ES-I3 (cell line): Measurements from ENCODE around the gene LENG1.
A peak's percentile ranks its signal among the peaks of the same experiment; 100 is the strongest.

Experiments used
- H3K36me3 ChIP-seq: 2 replicates; pipeline ENCODE4 v1.6.1; 2013; ENCODE audit warnings: mild to moderate bottlenecking, low read length, control low read depth, moderate library complexity; ENCODE audit not compliant: insufficient read depth
- H3K4me1 ChIP-seq: 2 replicates; pipeline ENCODE4 v1.6.1; 2013; ENCODE audit warnings: mild to moderate bottlenecking, control low read depth, low read length; ENCODE audit not compliant: insufficient read depth
- H3K9ac ChIP-seq: 2 replicates; pipeline ENCODE4 v1.6.1; 2013; ENCODE audit warnings: low read depth, mild to moderate bottlenecking, low read length, moderate library complexity
- H3K9me3 ChIP-seq: 2 replicates; pipeline ENCODE4 v1.6.1; 2013; ENCODE audit warnings: mild to moderate bottlenecking, low read length, moderate library complexity; ENCODE audit not compliant: control insufficient read depth, insufficient read depth

Gene LENG1

DNA sequence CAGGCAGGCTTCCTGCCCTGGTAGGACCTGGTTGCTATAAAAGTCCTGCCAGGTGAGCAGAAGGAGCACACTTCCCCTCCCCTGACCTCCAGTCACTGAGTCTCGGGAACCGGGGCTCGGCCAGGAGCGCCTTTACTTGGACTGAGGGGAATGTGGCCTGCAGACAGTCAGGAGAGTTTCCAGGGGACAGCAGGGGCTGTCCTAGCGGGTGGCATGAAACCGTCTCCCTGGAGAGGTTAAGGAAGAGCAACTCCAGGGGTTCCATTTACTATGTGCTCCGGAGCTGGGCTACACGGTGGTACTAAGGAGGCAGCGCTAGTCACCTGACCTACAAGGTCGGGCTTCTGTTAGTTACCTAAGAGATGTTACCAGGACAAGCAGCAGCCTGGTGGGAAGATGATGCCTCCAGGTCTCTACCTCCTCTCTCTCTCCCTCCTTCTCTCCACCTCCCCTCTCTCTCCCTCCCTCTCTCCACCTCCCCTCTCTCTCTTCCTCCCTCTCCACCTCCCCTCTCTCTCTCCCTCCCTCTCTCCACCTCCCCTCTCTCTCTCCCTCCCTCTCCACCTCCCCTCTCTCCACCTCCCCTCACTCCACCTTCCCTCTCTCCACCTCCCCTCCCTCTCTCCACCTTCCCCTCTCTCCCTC, 26.1 kb downstream of the LENG1 start:
- Histone ChIP-seq H3K9ac (no peak overlapping the region), H3K9me3 (no peaks in the 10 kb centered on the region), H3K36me3 (no peaks in the 10 kb centered on the region; the same call in none of the 2 replicates), H3K4me1 (no peaks in the 10 kb centered on the region)

DNA sequence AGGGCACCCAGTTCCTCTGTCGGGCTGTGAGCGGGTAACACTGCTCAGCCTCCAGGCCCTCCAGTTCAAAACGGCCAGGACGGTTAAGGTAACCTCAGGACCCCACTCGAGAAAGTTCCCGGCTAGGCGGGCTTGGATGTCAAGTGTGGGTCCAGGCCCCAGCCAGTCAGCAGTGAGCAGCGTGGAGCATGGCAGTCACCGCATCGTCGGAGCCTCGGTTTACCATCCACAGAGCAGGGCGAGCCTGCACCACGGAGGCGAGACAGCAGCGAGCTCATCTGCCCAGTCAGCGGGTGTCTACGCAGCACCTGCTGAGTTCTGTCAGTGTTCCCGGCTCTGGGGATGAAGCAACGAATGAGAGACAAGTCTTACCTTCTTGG, 29.9 kb downstream of the LENG1 start:
- no peaks in the 10 kb centered on the region for H3K9me3 ChIP-seq
- H3K4me1 ChIP-seq: no peaks in the 10 kb centered on the region
- peaks cover 4% of the 10 kb centered on the region for H3K36me3 ChIP-seq
- no peak overlapping the region for H3K9ac ChIP-seq

DNA sequence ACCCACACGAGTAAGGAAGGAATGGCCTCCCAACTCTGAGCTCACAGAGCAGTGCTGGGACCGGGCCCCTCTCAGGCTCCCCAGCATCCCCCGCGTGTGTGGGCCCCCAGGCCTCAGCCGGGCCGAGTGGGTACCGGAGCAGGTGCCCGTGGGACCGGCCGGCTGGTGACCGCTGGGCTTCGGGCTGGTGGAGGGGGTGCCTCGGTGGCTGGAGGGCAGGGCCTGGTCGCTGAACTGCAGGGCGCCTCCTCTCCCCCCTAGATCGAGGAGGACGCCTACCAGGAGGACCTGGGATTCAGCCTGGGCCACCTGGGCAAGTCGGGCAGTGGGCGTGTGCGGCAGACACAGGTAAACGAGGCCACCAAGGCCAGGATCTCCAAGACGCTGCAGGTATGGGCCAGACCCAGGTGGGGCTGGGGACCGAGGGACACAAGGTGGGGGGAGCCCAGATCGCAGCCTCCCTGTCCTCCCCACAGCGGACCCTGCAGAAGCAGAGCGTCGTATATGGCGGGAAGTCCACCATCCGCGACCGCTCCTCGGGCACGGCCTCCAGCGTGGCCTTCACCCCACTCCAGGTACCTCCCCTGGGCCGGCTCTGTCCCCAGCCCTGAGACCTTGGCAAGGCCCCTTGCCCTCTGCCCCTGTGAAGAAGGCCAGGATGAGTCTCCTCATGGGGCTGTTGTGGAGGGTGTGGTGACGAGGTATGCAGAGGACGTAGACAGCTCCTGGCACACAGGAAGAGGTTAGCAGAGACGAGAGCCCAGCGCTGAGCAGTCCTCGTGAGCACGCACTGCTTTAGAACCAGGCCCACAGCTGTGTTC, 30.5 kb downstream of the LENG1 start:
- H3K4me1 ChIP-seq: no peaks in the 10 kb centered on the region
- H3K9me3 ChIP-seq: no peaks in the 10 kb centered on the region
- H3K36me3 ChIP-seq: peaks cover 9% of the 10 kb centered on the region
- H3K9ac ChIP-seq: no peak overlapping the region

DNA sequence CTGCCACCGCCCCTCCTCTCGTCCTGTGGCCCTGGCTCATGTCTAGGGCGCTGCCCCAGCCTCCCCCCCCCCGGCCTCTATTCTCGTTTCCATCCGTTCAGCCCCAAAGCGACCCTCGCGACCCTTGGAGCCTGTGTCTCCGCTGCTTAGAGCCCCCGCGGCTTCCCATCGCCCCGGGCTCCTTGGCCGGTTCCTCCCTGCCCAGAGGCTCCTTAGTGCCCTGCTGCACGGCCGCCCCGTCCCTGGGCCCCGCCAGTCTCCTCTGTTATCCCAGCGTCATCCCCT, 31.1 kb downstream of the LENG1 start:
- peaks cover 9% of the 10 kb centered on the region for H3K36me3 ChIP-seq
- no peaks in the 10 kb centered on the region for H3K9me3 ChIP-seq
- no peak overlapping the region for H3K9ac ChIP-seq
- no peaks in the 10 kb centered on the region for H3K4me1 ChIP-seq

DNA sequence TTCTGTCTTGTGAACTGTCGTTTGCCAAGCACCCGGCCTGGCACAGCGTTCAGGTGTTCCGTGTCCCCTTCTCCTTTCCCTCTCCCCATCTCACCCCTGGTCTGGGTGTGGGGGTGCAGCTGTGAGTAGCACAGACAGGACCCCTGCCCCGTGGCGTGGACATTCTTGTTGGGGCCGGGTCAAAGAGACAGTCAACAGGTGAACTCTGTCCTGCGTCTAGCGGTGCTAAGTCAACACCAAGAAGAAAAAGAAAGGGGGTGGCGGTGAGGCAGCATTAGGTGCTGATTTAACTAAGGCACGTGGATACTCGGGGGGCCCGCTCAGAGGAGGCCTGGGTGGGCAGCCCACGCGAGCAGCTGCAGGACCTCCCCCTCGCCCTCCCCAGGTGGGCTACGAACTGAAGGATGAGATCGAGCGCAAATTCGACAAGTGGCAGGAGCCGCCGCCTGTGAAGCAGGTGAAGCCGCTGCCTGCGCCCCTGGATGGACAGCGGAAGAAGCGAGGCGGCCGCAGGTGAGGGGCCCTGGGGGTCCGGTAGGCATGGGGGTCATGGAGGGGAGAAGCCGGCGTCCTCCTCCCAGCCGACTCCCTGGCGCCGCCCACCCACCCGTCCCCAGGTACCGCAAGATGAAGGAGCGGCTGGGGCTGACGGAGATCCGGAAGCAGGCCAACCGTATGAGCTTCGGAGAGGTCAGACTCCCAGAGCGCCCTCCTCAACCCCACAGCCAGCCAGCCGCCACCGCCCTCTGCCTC, 31.7 kb downstream of the LENG1 start:
- no peaks in the 10 kb centered on the region for H3K4me1 ChIP-seq
- H3K9me3 ChIP-seq: no peaks in the 10 kb centered on the region
- no peak overlapping the region for H3K9ac ChIP-seq
- peaks cover 9% of the 10 kb centered on the region; the same call in 1 of the 2 replicates for H3K36me3 ChIP-seq

DNA sequence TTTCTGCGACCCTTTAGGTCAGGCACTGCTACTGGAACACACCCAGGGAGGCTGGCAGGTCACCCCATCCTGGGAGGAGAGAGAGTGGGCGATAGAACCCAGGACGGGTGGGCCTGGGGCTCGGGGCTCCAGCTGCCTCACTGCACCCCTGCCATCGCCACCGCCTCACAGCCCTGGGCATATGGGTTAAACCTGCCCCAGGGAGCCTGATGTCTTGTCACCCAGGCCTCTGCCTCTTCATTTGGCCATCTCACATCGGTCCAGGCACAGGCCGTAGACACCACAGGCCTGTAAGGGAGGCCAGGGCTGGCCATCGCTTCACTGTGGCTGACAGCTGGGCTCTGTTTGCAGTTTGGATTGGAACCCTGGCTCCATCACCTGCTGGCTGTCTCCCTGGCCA, 33.8 kb downstream of the LENG1 start:
- Histone ChIP-seq H3K9me3 (no peaks in the 10 kb centered on the region), H3K9ac (no peak overlapping the region), H3K36me3 (peaks cover 15% of the 10 kb centered on the region), H3K4me1 (no peaks in the 10 kb centered on the region)

DNA sequence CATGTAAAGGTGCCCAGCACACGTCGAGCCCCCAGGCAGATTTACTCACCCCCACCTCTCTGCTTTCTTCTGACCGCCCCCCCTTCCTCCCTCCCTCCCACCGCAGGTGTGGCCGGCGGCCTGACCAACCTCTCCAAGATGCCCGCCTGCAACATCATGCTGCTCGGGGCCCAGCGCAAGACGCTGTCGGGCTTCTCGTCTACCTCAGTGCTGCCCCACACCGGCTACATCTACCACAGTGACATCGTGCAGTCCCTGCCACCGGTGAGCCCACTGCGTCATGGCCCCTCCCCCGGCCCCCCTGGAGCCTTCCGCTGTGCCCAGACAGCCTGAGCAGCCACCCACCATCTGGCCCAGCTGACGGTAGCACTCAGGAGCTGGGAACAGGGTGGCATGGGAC, 35.1 kb downstream of the LENG1 start:
- H3K9ac ChIP-seq: no peak overlapping the region
- H3K4me1 ChIP-seq: no peaks in the 10 kb centered on the region
- no peaks in the 10 kb centered on the region for H3K9me3 ChIP-seq
- H3K36me3 ChIP-seq: peaks cover 15% of the 10 kb centered on the region

DNA sequence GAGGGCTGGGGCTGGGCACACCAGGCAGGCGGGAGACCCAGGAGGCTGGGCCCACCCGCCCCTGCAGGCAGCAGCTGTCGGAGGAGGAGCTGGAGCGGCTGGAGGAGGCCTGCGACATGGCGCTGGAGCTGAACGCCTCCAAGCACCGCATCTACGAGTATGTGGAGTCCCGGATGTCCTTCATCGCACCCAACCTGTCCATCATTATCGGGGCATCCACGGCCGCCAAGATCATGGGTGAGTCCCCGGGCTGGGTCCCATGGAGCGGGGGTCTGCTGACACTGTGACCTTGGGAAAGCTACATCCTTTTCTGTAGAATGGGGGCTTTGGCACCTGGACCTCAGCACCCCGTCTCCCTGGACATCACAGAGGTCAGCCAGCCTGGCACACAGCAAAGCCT, 35.8 kb downstream of the LENG1 start:
- peaks cover 15% of the 10 kb centered on the region for H3K36me3 ChIP-seq
- H3K9ac ChIP-seq: no peak overlapping the region
- H3K9me3 ChIP-seq: no peaks in the 10 kb centered on the region
- no peaks in the 10 kb centered on the region for H3K4me1 ChIP-seq

- no peaks in the 10 kb centered on the region for H3K9me3 ChIP-seq
- H3K36me3 ChIP-seq: peaks cover 15% of the 10 kb centered on the region
- H3K4me1 ChIP-seq: peaks cover 5% of the 10 kb centered on the region; the same call in 1 of the 2 replicates
- H3K9ac ChIP-seq: no peak overlapping the region
Observed at GRCh38 chr19:54121259-54121658, 38.3 kb downstream of the LENG1 start.

DNA sequence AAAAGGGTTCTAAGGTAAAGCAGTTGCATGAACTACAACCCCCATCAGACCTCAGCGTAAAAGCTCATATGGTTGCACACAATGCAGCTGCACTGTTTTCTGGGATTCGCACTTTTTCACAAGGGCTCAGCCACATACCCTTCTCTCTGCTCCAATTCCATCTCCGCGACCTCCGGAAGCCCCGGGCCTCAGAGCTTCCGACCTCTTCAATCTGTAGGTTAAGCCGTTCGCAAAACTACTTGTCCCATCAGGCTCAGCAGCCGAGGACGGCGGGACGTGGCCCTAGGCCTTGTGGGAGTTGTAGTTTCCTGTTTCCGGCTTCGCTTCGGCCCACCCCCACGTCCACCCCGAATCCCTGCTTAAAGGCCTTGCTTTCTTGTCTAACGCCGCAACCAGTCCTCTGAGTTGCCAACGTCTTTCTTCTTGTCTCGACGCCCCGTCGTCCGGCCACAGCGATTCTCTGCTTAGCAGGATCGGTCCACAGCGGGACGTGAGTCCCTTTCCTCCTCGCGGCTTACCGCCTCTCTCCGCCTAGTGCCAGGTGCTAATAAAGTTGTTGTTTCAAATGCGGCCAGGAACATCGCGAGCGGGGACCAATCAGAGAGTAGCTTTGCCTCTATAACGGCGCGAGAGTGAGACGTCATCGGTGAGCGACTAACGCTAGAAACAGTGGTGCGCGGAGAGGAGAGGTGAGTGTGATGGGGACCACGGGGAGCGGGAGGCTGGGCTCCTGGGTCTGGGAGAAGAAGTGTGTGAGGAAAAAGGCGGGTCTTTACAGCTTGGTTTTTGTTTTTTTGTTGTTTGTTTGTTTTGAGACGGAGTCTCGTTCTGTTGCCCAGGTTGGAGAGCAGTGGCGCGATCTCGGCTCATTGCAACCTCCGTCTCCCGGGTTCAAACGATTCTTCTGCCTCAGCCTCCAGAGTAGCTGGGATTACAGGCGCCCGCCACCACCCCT, 44.1 kb downstream of the LENG1 start, which contains the start of the genes PRPF31 and TFPT:
PRPF31 (plus strand) TSS at position 646 of the 955 bp plus-strand sequence. CDS start 2,525 bp downstream, outside the sequence.
TFPT (minus strand) TSS at position 549 of the 955 bp plus-strand sequence; CDS start at position 161, 388 bp downstream.
- peaks cover 5% of the 10 kb centered on the region; the same call in 1 of the 2 replicates for H3K36me3 ChIP-seq
- H3K4me1 ChIP-seq: peaks cover 5% of the 10 kb centered on the region; the same call in 1 of the 2 replicates
- H3K9me3 ChIP-seq: no peaks in the 10 kb centered on the region
- peak within 1 kb of the TSS; percentile 83 for H3K9ac ChIP-seq

DNA sequence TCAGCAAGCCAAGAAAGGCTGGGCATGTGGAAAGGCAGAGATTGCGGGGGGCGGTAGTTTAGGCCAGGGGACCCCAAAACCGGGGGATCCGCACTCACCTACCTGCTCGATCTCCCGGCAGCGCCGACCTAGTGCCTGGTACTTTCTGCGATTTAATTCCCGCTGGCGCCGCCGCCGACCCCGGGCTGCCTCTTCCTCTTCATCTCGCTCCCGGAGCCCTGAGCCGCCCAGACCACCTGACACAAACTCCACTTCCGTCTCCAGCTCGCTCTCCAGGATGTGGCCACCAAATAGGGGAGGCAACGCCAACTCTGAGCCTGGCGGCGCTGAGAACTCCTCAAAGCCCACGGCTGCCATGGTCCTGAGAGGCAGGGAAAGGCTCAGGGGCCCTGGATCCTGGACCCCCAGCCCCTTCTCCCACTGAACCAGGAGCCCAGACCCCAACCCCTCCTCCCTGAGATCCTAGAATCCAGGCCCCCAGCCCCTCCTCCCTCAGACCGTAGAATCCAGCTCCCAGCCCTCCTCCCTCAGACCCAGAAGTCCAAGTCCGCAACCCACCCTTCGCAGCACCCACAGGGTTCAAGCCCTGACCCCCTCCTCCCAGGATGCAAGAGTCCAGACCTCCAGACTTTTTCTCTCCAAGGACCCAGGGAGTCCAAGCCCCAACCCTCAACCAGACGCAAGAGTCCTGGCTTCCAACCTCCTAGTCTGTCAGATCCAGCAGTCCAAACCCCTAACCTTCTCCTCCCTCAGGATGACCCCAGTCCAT, 45.0 kb downstream of the LENG1 start:
- H3K9me3 ChIP-seq: no peaks in the 10 kb centered on the region
- H3K36me3 ChIP-seq: peaks cover 9% of the 10 kb centered on the region; the same call in 1 of the 2 replicates
- peak overlapping the region; percentile 83 for H3K9ac ChIP-seq
- H3K4me1 ChIP-seq: peaks cover 5% of the 10 kb centered on the region; the same call in 1 of the 2 replicates

- H3K36me3 ChIP-seq: peaks cover 24% of the 10 kb centered on the region; the same call in 1 of the 2 replicates
- no peaks in the 10 kb centered on the region for H3K9me3 ChIP-seq
- no peak overlapping the region for H3K9ac ChIP-seq
- no peaks in the 10 kb centered on the region for H3K4me1 ChIP-seq
Observed at GRCh38 chr19:54109651-54110050, 49.9 kb downstream of the LENG1 start.

DNA sequence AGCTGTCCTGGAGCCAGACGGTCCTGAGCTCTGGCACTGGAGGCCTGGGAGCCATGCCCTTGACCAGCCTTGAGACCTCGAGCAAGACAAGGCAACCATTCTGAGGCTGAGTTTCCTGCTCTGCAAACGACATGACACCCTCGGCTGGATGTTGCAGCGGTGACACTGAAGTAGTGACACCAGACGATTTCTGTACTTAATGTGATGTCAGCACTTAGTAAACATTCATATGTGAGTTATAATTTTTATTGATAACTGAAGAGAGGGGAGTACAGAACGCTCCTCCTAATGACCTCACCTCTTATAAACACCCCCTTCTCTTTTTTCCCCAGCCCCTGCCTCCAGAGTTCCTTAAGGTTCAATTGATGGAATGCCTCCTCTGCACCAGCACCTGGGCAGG, 51.0 kb downstream of the LENG1 start:
- H3K4me1 ChIP-seq: no peaks in the 10 kb centered on the region
- peaks cover 27% of the 10 kb centered on the region; the same call in 1 of the 2 replicates for H3K36me3 ChIP-seq
- H3K9ac ChIP-seq: no peak overlapping the region
- no peaks in the 10 kb centered on the region for H3K9me3 ChIP-seq
